Testis (tissue), 3 donors: ENCODE measurements around the gene IGSF21. TPM values are rescaled to one million over a fixed set of nuclear protein-coding genes. Genes with fewer than 3 reads are reported as not detected.

Experiments used
- DNase-seq: peaks from one replicate; pipeline ENCODE4 v3.0.0-alpha.2; 2019
- H3K27ac ChIP-seq, 2 donors: fragments of 200-600 bp; sonication (generic); one replicate each; pipeline ENCODE4 v1.5.1; 2019
- H3K27me3 ChIP-seq: fragments of 200-600 bp; sonication (generic); one replicate; pipeline ENCODE4 v1.5.1; 2019
- H3K36me3 ChIP-seq: fragments of 200-600 bp; sonication (generic); one replicate; pipeline ENCODE4 v1.5.1; 2017; ENCODE audit warnings: low read depth; ENCODE audit errors: missing control alignments
- H3K4me1 ChIP-seq: fragments of 200-600 bp; sonication (generic); one replicate; pipeline ENCODE4 v1.5.1; 2019
- H3K4me3 ChIP-seq, 2 donors: fragments of 200-600 bp; sonication (generic); one replicate each; pipeline ENCODE4 v1.5.1; 2017 to 2019
- H3K9me3 ChIP-seq: fragments of 200-600 bp; sonication (generic); one replicate; pipeline ENCODE4 v1.5.1; 2017
- CTCF ChIP-seq, 3 experiments: fragments of 450-650 bp in 2 of 3; fragments of 200-600 bp in 1 of 3; sonication (generic) in 1 of 3; IDR thresholded peaks; one replicate each; pipeline ENCODE4 v1.5.1; 2016 to 2019; ENCODE audit warnings: antibody characterized with exemption in 3 of 3, mild to moderate bottlenecking in 2 of 3, moderate library complexity in 1 of 3
- POLR2A ChIP-seq: fragments of 450-650 bp; IDR thresholded peaks from one replicate; pipeline ENCODE4 v1.6.1; 2017; ENCODE audit warnings: antibody characterized with exemption, mild to moderate bottlenecking, moderate library complexity
- WGBS, 2 donors: methylation state at CpG; one replicate each; pipeline ENCODE4 v1.1.5; 2018; 5-methylcytosine and 5-hydroxymethylcytosine counted together
- intact Hi-C: fragments of 100-400 bp; cut with DNase I; formaldehyde crosslinking; loops from one replicate; pipeline ENCODE4 v1.15.1; 2023; ENCODE audit warnings: low total_unique reads
- polyA plus RNA-seq: library from polyadenylated mRNA; stranded (reverse); fragments of 350-450 nt; fragmentation: Illumina TruSeq; extraction: RNeasy Lipid Tissue Mini Kit (QIAGEN cat#74804); gene quantifications from one replicate; pipeline ENCODE4 v1.2.3, GENCODE V29; 2014; ENCODE audit warnings: low read depth, low replicate concordance; ENCODE audit not compliant: insufficient read depth
- total RNA-seq, 2 donors: library from RNA; depleted of rRNA; stranded (reverse); fragments of >200 nt; gene quantifications; one replicate each; pipeline ENCODE4 v1.2.3, GENCODE V29; 2016

The IGSF21 gene
- total and polyA plus RNA-seq, 3 donors from 2014 or later: 1.7 to 4.2 (median 2.9) TPM

- no peaks in the 10 kb centered on the region for H3K27me3 ChIP-seq
- intact Hi-C loops: no loop called here
These were observed 138.0 kb downstream of the IGSF21 start for GRCh38 chr1:18245647-18246046.

DNA sequence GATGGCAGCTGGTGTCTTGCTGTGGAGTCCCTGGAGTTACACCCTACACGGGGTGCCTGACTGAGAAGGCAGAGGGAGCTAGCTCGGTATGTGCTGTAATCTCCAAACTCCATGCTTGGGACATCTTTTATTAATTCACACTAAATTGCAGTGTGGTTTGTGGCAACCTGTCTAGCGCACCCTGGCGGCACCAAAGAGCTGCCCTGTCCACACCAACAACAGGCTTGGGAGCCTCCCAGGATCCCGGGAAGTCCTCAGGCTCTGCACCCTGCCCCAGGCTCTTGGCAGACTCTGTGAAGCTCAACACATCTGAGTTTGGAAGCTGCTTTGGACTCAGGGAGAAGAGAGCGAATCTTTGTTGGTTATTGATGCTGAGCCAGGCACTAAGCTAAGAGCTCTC lies 138.9 kb downstream of the IGSF21 start:
- intact Hi-C loops: no loop called here
- no peak overlapping the region for H3K4me3 ChIP-seq
- 77 to 84% methylated on average over 5 to 6 of the region's 6 CpGs for WGBS, 2 donors
- no peaks in the 10 kb centered on the region for H3K27me3 ChIP-seq
- H3K9me3 ChIP-seq: no peaks in the 10 kb centered on the region
- TF ChIP-seq POLR2A: no peak
- TF ChIP-seq CTCF (IDR thresholded peaks at IDR 0.05): no peak
- DNase-seq: no peak
- H3K36me3 ChIP-seq: no peaks in the 10 kb centered on the region
- H3K27ac ChIP-seq: no peak overlapping the region
- H3K4me1 ChIP-seq: no peaks in the 10 kb centered on the region

More at GRCh38 chr1:18245647-18246046, 138.0 kb downstream of the IGSF21 start:
- no peaks in the 10 kb centered on the region for H3K4me1 ChIP-seq
- H3K27ac ChIP-seq: no peak overlapping the region
- 26 to 62% methylated on average over 1 of the region's 1 CpG for WGBS, 2 donors
- no peak overlapping the region for H3K4me3 ChIP-seq
- DNase-seq: no peak
- H3K9me3 ChIP-seq: no peaks in the 10 kb centered on the region
- TF ChIP-seq POLR2A (no peak), CTCF (IDR thresholded peaks at IDR 0.05) (no peak)
- H3K36me3 ChIP-seq: no peaks in the 10 kb centered on the region

GRCh38 chr1:18247151-18247550 lies 139.6 kb downstream of the IGSF21 start:
- 76 to 79% methylated on average over 4 of the region's 4 CpGs for WGBS, 2 donors
- intact Hi-C loops: no loop called here
- H3K4me3 ChIP-seq: no peak overlapping the region
- no peaks in the 10 kb centered on the region for H3K4me1 ChIP-seq
- H3K36me3 ChIP-seq: no peaks in the 10 kb centered on the region
- H3K27ac ChIP-seq: no peak overlapping the region
- H3K27me3 ChIP-seq: no peaks in the 10 kb centered on the region
- H3K9me3 ChIP-seq: no peaks in the 10 kb centered on the region
- no peak for DNase-seq
- TF ChIP-seq CTCF (IDR thresholded peaks at IDR 0.05) (no peak), POLR2A (no peak)

GRCh38 chr1:18249631-18250030 lies 142.0 kb downstream of the IGSF21 start:
- 62 to 71% methylated on average over 1 to 3 of the region's 3 CpGs for WGBS, 2 donors
- Histone ChIP-seq H3K4me1 (no peaks in the 10 kb centered on the region), H3K36me3 (no peaks in the 10 kb centered on the region), H3K27me3 (no peaks in the 10 kb centered on the region), H3K27ac (no peak overlapping the region), H3K9me3 (no peaks in the 10 kb centered on the region), H3K4me3 (no peak overlapping the region)
- intact Hi-C loops: no loop called here
- TF ChIP-seq CTCF (IDR thresholded peaks at IDR 0.05): no peak
- TF ChIP-seq POLR2A: no peak
- DNase-seq: no peak

- no peak for TF ChIP-seq CTCF (IDR thresholded peaks at IDR 0.05)
- no peak for TF ChIP-seq POLR2A
- WGBS, 2 donors: 74 to 94% methylated on average over 4 of the region's 4 CpGs
- DNase-seq: no peak
- Histone ChIP-seq H3K9me3 (no peaks in the 10 kb centered on the region), H3K4me3 (no peak overlapping the region), H3K27me3 (no peaks in the 10 kb centered on the region), H3K4me1 (no peaks in the 10 kb centered on the region), H3K36me3 (no peaks in the 10 kb centered on the region), H3K27ac (no peak overlapping the region)
- intact Hi-C loops: no loop called here
These were observed 145.5 kb downstream of the IGSF21 start for GRCh38 chr1:18253093-18253492.
